GM19463 (cell line): ENCODE results near the gene C1D.

Source experiments
- ATAC-seq: cut with Tn5 transposase; IDR thresholded peaks from one replicate; pipeline ENCODE4 v1.9.1; 2021; ENCODE audit warnings: mild to moderate bottlenecking, moderate library complexity; ENCODE audit not compliant: unreplicated experiment

The C1D gene

GRCh38 chr2:68059784-68060525 is 2.8 kb downstream of the C1D start:
- no peak for ATAC-seq

GRCh38 chr2:68057658-68058396 is 5.0 kb downstream of the C1D start:
- ATAC-seq, result no peak

GRCh38 chr2:68052717-68053422 is 9.9 kb downstream of the C1D start:
- ATAC-seq, result no peak

GRCh38 chr2:68050353-68050752 is 12.5 kb downstream of the C1D start:
- no peak for ATAC-seq

GRCh38 chr2:68046642-68047240 is 16.1 kb downstream of the C1D start:
- no peak for ATAC-seq

- no peak for ATAC-seq
Measured at GRCh38 chr2:68046224-68046623, 16.6 kb downstream of the C1D start.

GRCh38 chr2:68045342-68045741 is 17.5 kb downstream of the C1D start:
- ATAC-seq, result no peak

- no peak for ATAC-seq
Measured at GRCh38 chr2:68044099-68044498, 18.7 kb downstream of the C1D start.

- no peak for ATAC-seq
Measured at GRCh38 chr2:68043695-68044094, 19.1 kb downstream of the C1D start.

- no peak for ATAC-seq
Measured at GRCh38 chr2:68043032-68043431, 19.8 kb downstream of the C1D start.

GRCh38 chr2:68041704-68042245 is 21.0 kb downstream of the C1D start:
- ATAC-seq, result no peak

- no peak for ATAC-seq
Measured at GRCh38 chr2:68040078-68040477, 22.7 kb downstream of the C1D start.

- ATAC-seq, result no peak
Measured at GRCh38 chr2:68039317-68039716, 23.5 kb downstream of the C1D start.

GRCh38 chr2:68032702-68033101 is 30.1 kb downstream of the C1D start:
- ATAC-seq, result no peak

- ATAC-seq, result peak; percentile 76
Measured at GRCh38 chr2:68031542-68032160, 31.2 kb downstream of the C1D start.

- no peak for ATAC-seq
Measured at GRCh38 chr2:68031043-68031442, 31.8 kb downstream of the C1D start.

GRCh38 chr2:68030529-68030928 is 32.3 kb downstream of the C1D start:
- no peak for ATAC-seq

GRCh38 chr2:68027959-68028358 is 34.8 kb downstream of the C1D start:
- no peak for ATAC-seq

GRCh38 chr2:68024450-68024849 is 38.4 kb downstream of the C1D start:
- ATAC-seq, result no peak

- no peak for ATAC-seq
Measured at GRCh38 chr2:68023904-68024303, 38.9 kb downstream of the C1D start.

GRCh38 chr2:68018727-68019126 is 44.1 kb downstream of the C1D start:
- ATAC-seq, result no peak
